ENCODE measurements around the gene GFRA1. TPM values are rescaled to one million over a fixed set of nuclear protein-coding genes. Genes with fewer than 3 reads are reported as not detected.

The GFRA1 gene
- total RNA-seq, 1 donor: not detected

- Histone ChIP-seq H3K4me3 (ENCODE audit: low read length) (no peak overlapping the region), H3K4me1 (ENCODE audit: insufficient read depth, low read length) (no peaks in the 10 kb centered on the region), H3K9me3 (ENCODE audit: low read depth, low read length) (no peaks in the 10 kb centered on the region), H3K27me3 (ENCODE audit: insufficient read depth, low read length) (no peaks in the 10 kb centered on the region)
Measured at GRCh38 chr10:116110736-116111135, 162.3 kb downstream of the GFRA1 start.

- Histone ChIP-seq H3K4me1 (ENCODE audit: insufficient read depth, low read length) (no peaks in the 10 kb centered on the region), H3K9me3 (ENCODE audit: low read depth, low read length) (no peaks in the 10 kb centered on the region), H3K4me3 (ENCODE audit: low read length) (no peak overlapping the region), H3K27me3 (ENCODE audit: insufficient read depth, low read length) (no peaks in the 10 kb centered on the region)
Measured at GRCh38 chr10:116109881-116110280, 163.1 kb downstream of the GFRA1 start.

GRCh38 chr10:116109481-116109880, 163.5 kb downstream of the GFRA1 start:
- Histone ChIP-seq H3K27me3 (ENCODE audit: insufficient read depth, low read length) (no peaks in the 10 kb centered on the region), H3K4me3 (ENCODE audit: low read length) (no peak overlapping the region), H3K4me1 (ENCODE audit: insufficient read depth, low read length) (no peaks in the 10 kb centered on the region), H3K9me3 (ENCODE audit: low read depth, low read length) (no peaks in the 10 kb centered on the region)

GRCh38 chr10:116108095-116108494, 164.9 kb downstream of the GFRA1 start:
- Histone ChIP-seq H3K4me1 (ENCODE audit: insufficient read depth, low read length) (no peaks in the 10 kb centered on the region), H3K4me3 (ENCODE audit: low read length) (no peak overlapping the region), H3K9me3 (ENCODE audit: low read depth, low read length) (no peaks in the 10 kb centered on the region), H3K27me3 (ENCODE audit: insufficient read depth, low read length) (no peaks in the 10 kb centered on the region)

GRCh38 chr10:116106611-116107010, 166.4 kb downstream of the GFRA1 start:
- Histone ChIP-seq H3K4me3 (ENCODE audit: low read length) (no peak overlapping the region), H3K4me1 (ENCODE audit: insufficient read depth, low read length) (no peaks in the 10 kb centered on the region), H3K27me3 (ENCODE audit: insufficient read depth, low read length) (no peaks in the 10 kb centered on the region), H3K9me3 (ENCODE audit: low read depth, low read length) (no peaks in the 10 kb centered on the region)

- Histone ChIP-seq H3K4me3 (ENCODE audit: low read length) (no peak overlapping the region), H3K4me1 (ENCODE audit: insufficient read depth, low read length) (no peaks in the 10 kb centered on the region), H3K9me3 (ENCODE audit: low read depth, low read length) (no peaks in the 10 kb centered on the region), H3K27me3 (ENCODE audit: insufficient read depth, low read length) (no peaks in the 10 kb centered on the region)
Measured at GRCh38 chr10:116105264-116105663, 167.7 kb downstream of the GFRA1 start.

- H3K9me3 ChIP-seq (ENCODE audit: low read depth, low read length): no peaks in the 10 kb centered on the region
- no peaks in the 10 kb centered on the region for H3K4me1 ChIP-seq (ENCODE audit: insufficient read depth, low read length)
- H3K27me3 ChIP-seq (ENCODE audit: insufficient read depth, low read length): no peaks in the 10 kb centered on the region
- H3K4me3 ChIP-seq (ENCODE audit: low read length): no peak overlapping the region
Measured at GRCh38 chr10:116104210-116104932, 168.6 kb downstream of the GFRA1 start.

- H3K4me3 ChIP-seq (ENCODE audit: low read length): no peak overlapping the region
- no peaks in the 10 kb centered on the region for H3K27me3 ChIP-seq (ENCODE audit: insufficient read depth, low read length)
- H3K4me1 ChIP-seq (ENCODE audit: insufficient read depth, low read length): no peaks in the 10 kb centered on the region
- H3K9me3 ChIP-seq (ENCODE audit: low read depth, low read length): no peaks in the 10 kb centered on the region
Measured at GRCh38 chr10:116103668-116104067, 169.3 kb downstream of the GFRA1 start.

- no peaks in the 10 kb centered on the region for H3K9me3 ChIP-seq (ENCODE audit: low read depth, low read length)
- H3K27me3 ChIP-seq (ENCODE audit: insufficient read depth, low read length): no peaks in the 10 kb centered on the region
- H3K4me1 ChIP-seq (ENCODE audit: insufficient read depth, low read length): no peaks in the 10 kb centered on the region
- no peak overlapping the region for H3K4me3 ChIP-seq (ENCODE audit: low read length)
Measured at GRCh38 chr10:116101616-116102315, 171.2 kb downstream of the GFRA1 start.

- no peaks in the 10 kb centered on the region for H3K27me3 ChIP-seq (ENCODE audit: insufficient read depth, low read length)
- H3K4me1 ChIP-seq (ENCODE audit: insufficient read depth, low read length): no peaks in the 10 kb centered on the region
- H3K9me3 ChIP-seq (ENCODE audit: low read depth, low read length): no peaks in the 10 kb centered on the region
Measured at GRCh38 chr10:116100984-116101383, 172.0 kb downstream of the GFRA1 start.

GRCh38 chr10:116099023-116099420, 174.0 kb downstream of the GFRA1 start:
- Histone ChIP-seq H3K4me1 (ENCODE audit: insufficient read depth, low read length) (no peaks in the 10 kb centered on the region), H3K27me3 (ENCODE audit: insufficient read depth, low read length) (no peaks in the 10 kb centered on the region), H3K9me3 (ENCODE audit: low read depth, low read length) (no peaks in the 10 kb centered on the region), H3K4me3 (ENCODE audit: low read length) (no peak overlapping the region)

More at GRCh38 chr10:116100984-116101383, 172.0 kb downstream of the GFRA1 start:
- H3K4me3 ChIP-seq (ENCODE audit: low read length): no peak overlapping the region

GRCh38 chr10:116098411-116099022, 174.5 kb downstream of the GFRA1 start:
- Histone ChIP-seq H3K4me3 (ENCODE audit: low read length) (no peak overlapping the region), H3K27me3 (ENCODE audit: insufficient read depth, low read length) (no peaks in the 10 kb centered on the region), H3K9me3 (ENCODE audit: low read depth, low read length) (no peaks in the 10 kb centered on the region), H3K4me1 (ENCODE audit: insufficient read depth, low read length) (no peaks in the 10 kb centered on the region)

- Histone ChIP-seq H3K4me3 (ENCODE audit: low read length) (no peak overlapping the region), H3K27me3 (ENCODE audit: insufficient read depth, low read length) (no peaks in the 10 kb centered on the region), H3K4me1 (ENCODE audit: insufficient read depth, low read length) (no peaks in the 10 kb centered on the region), H3K9me3 (ENCODE audit: low read depth, low read length) (no peaks in the 10 kb centered on the region)
Measured at GRCh38 chr10:116097239-116097784, 175.7 kb downstream of the GFRA1 start.

GRCh38 chr10:116096526-116096925, 176.5 kb downstream of the GFRA1 start:
- no peak overlapping the region for H3K4me3 ChIP-seq (ENCODE audit: low read length)
- no peaks in the 10 kb centered on the region for H3K9me3 ChIP-seq (ENCODE audit: low read depth, low read length)
- H3K27me3 ChIP-seq (ENCODE audit: insufficient read depth, low read length): no peaks in the 10 kb centered on the region
- H3K4me1 ChIP-seq (ENCODE audit: insufficient read depth, low read length): no peaks in the 10 kb centered on the region

GRCh38 chr10:116094356-116094755, 178.7 kb downstream of the GFRA1 start:
- Histone ChIP-seq H3K4me3 (ENCODE audit: low read length) (no peak overlapping the region), H3K27me3 (ENCODE audit: insufficient read depth, low read length) (no peaks in the 10 kb centered on the region)

More at GRCh38 chr10:116094356-116094755, 178.7 kb downstream of the GFRA1 start:
- no peaks in the 10 kb centered on the region for H3K9me3 ChIP-seq (ENCODE audit: low read depth, low read length)
- H3K4me1 ChIP-seq (ENCODE audit: insufficient read depth, low read length): no peaks in the 10 kb centered on the region
